Measurements from ENCODE around the gene TNPO2.

TNPO2 gene

GRCh38 chr19:12756150-12756883 lies 32.6 kb upstream of the TNPO2 start:
- Histone ChIP-seq H3K9ac (ENCODE audit: low read depth, low read length) (no peak overlapping the region), H3K27ac (ENCODE audit: low read depth, low read length) (no peak overlapping the region), H3K4me1 (ENCODE audit: insufficient read depth, low read length) (no peaks in the 10 kb centered on the region), H3K27me3 (ENCODE audit: insufficient read depth, low read length) (peaks cover 8% of the 10 kb centered on the region), H3K9me3 (ENCODE audit: insufficient read depth, low read depth, low read length) (no peaks in the 10 kb centered on the region), H3K36me3 (ENCODE audit: insufficient read depth, low read length) (no peaks in the 10 kb centered on the region), H3K4me3 (ENCODE audit: low read length) (no peak overlapping the region)
- WGBS: 89% methylated on average over 19 of the region's 19 CpGs

GRCh38 chr19:12754465-12755196 lies 30.9 kb upstream of the TNPO2 start:
- Histone ChIP-seq H3K4me1 (ENCODE audit: insufficient read depth, low read length) (no peaks in the 10 kb centered on the region), H3K9ac (ENCODE audit: low read depth, low read length) (no peak overlapping the region), H3K9me3 (ENCODE audit: insufficient read depth, low read depth, low read length) (no peaks in the 10 kb centered on the region), H3K27ac (ENCODE audit: low read depth, low read length) (no peak overlapping the region), H3K36me3 (ENCODE audit: insufficient read depth, low read length) (no peaks in the 10 kb centered on the region), H3K27me3 (ENCODE audit: insufficient read depth, low read length) (peaks cover 24% of the 10 kb centered on the region), H3K4me3 (ENCODE audit: low read length) (no peak overlapping the region)
- 88% methylated on average over 50 of the region's 50 CpGs for WGBS

- Histone ChIP-seq H3K27me3 (ENCODE audit: insufficient read depth, low read length) (peaks cover 26% of the 10 kb centered on the region), H3K36me3 (ENCODE audit: insufficient read depth, low read length) (peaks cover 11% of the 10 kb centered on the region), H3K27ac (ENCODE audit: low read depth, low read length) (no peak overlapping the region), H3K4me1 (ENCODE audit: insufficient read depth, low read length) (no peaks in the 10 kb centered on the region), H3K9me3 (ENCODE audit: insufficient read depth, low read depth, low read length) (no peaks in the 10 kb centered on the region), H3K4me3 (ENCODE audit: low read length) (peak overlapping the region; percentile 43), H3K9ac (ENCODE audit: low read depth, low read length) (no peak overlapping the region; the same call in 1 of the 2 replicates)
- WGBS: 75% methylated on average over 21 of the region's 23 CpGs
These were observed 28.5 kb upstream of the TNPO2 start for GRCh38 chr19:12752056-12752781.

GRCh38 chr19:12751635-12752034 lies 27.9 kb upstream of the TNPO2 start, which contains the start of gene BEST2:
Gene BEST2, plus strand, starts transcription at chr19:12751791. Its CDS starts 802 bp downstream, at chr19:12752593.
- peaks cover 15% of the 10 kb centered on the region for H3K36me3 ChIP-seq (ENCODE audit: insufficient read depth, low read length)
- no peak within 1 kb of the TSS for H3K27ac ChIP-seq (ENCODE audit: low read depth, low read length)
- WGBS: 7% methylated on average over 11 of the region's 14 CpGs
- H3K4me3 ChIP-seq (ENCODE audit: low read length): peak within 1 kb of the TSS; percentile 43
- no peak within 1 kb of the TSS; the same call in 1 of the 2 replicates for H3K9ac ChIP-seq (ENCODE audit: low read depth, low read length)
- H3K4me1 ChIP-seq (ENCODE audit: insufficient read depth, low read length): no peaks in the 10 kb centered on the region
- H3K9me3 ChIP-seq (ENCODE audit: insufficient read depth, low read depth, low read length): no peaks in the 10 kb centered on the region
- H3K27me3 ChIP-seq (ENCODE audit: insufficient read depth, low read length): peaks cover 26% of the 10 kb centered on the region

- Histone ChIP-seq H3K27ac (ENCODE audit: low read depth, low read length) (no peak overlapping the region), H3K9me3 (ENCODE audit: insufficient read depth, low read depth, low read length) (no peaks in the 10 kb centered on the region), H3K27me3 (ENCODE audit: insufficient read depth, low read length) (peaks cover 26% of the 10 kb centered on the region), H3K9ac (ENCODE audit: low read depth, low read length) (no peak overlapping the region), H3K4me1 (ENCODE audit: insufficient read depth, low read length) (no peaks in the 10 kb centered on the region), H3K4me3 (ENCODE audit: low read length) (no peak overlapping the region), H3K36me3 (ENCODE audit: insufficient read depth, low read length) (peaks cover 23% of the 10 kb centered on the region)
- 85% methylated on average over 9 of the region's 9 CpGs for WGBS
These were observed 27.1 kb upstream of the TNPO2 start for GRCh38 chr19:12750851-12751250.

GRCh38 chr19:12749938-12750521 lies 26.3 kb upstream of the TNPO2 start:
- Histone ChIP-seq H3K4me1 (ENCODE audit: insufficient read depth, low read length) (no peaks in the 10 kb centered on the region), H3K27me3 (ENCODE audit: insufficient read depth, low read length) (peaks cover 26% of the 10 kb centered on the region), H3K9me3 (ENCODE audit: insufficient read depth, low read depth, low read length) (no peaks in the 10 kb centered on the region), H3K4me3 (ENCODE audit: low read length) (no peak overlapping the region), H3K27ac (ENCODE audit: low read depth, low read length) (no peak overlapping the region), H3K9ac (ENCODE audit: low read depth, low read length) (no peak overlapping the region), H3K36me3 (ENCODE audit: insufficient read depth, low read length) (peaks cover 29% of the 10 kb centered on the region)
- 34% methylated on average over 24 of the region's 24 CpGs for WGBS

- Histone ChIP-seq H3K27ac (ENCODE audit: low read depth, low read length) (no peak overlapping the region), H3K9ac (ENCODE audit: low read depth, low read length) (no peak overlapping the region), H3K4me3 (ENCODE audit: low read length) (no peak overlapping the region), H3K9me3 (ENCODE audit: insufficient read depth, low read depth, low read length) (no peaks in the 10 kb centered on the region), H3K36me3 (ENCODE audit: insufficient read depth, low read length) (peaks cover 36% of the 10 kb centered on the region), H3K27me3 (ENCODE audit: insufficient read depth, low read length) (peaks cover 26% of the 10 kb centered on the region), H3K4me1 (ENCODE audit: insufficient read depth, low read length) (no peaks in the 10 kb centered on the region)
- WGBS: 71% methylated on average over 5 of the region's 6 CpGs
These were observed 24.8 kb upstream of the TNPO2 start for GRCh38 chr19:12748489-12748888.

GRCh38 chr19:12745166-12745897 lies 21.6 kb upstream of the TNPO2 start:
- H3K27ac ChIP-seq (ENCODE audit: low read depth, low read length): no peak overlapping the region
- peaks cover 9% of the 10 kb centered on the region for H3K27me3 ChIP-seq (ENCODE audit: insufficient read depth, low read length)
- no peaks in the 10 kb centered on the region for H3K9me3 ChIP-seq (ENCODE audit: insufficient read depth, low read depth, low read length)
- WGBS: 93% methylated on average over 22 of the region's 22 CpGs
- H3K4me1 ChIP-seq (ENCODE audit: insufficient read depth, low read length): no peaks in the 10 kb centered on the region
- H3K9ac ChIP-seq (ENCODE audit: low read depth, low read length): no peak overlapping the region
- H3K4me3 ChIP-seq (ENCODE audit: low read length): no peak overlapping the region
- peaks cover 40% of the 10 kb centered on the region for H3K36me3 ChIP-seq (ENCODE audit: insufficient read depth, low read length)

- peaks cover 4% of the 10 kb centered on the region; the same call in 1 of the 2 replicates for H3K4me1 ChIP-seq (ENCODE audit: insufficient read depth, low read length)
- peak overlapping the region; percentile 81 for H3K4me3 ChIP-seq (ENCODE audit: low read length)
- H3K9me3 ChIP-seq (ENCODE audit: insufficient read depth, low read depth, low read length): no peaks in the 10 kb centered on the region
- H3K36me3 ChIP-seq (ENCODE audit: insufficient read depth, low read length): peaks cover 21% of the 10 kb centered on the region
- WGBS: 19% methylated on average over 13 of the region's 13 CpGs
- H3K27ac ChIP-seq (ENCODE audit: low read depth, low read length): peak overlapping the region; percentile 89
- H3K9ac ChIP-seq (ENCODE audit: low read depth, low read length): peak overlapping the region; percentile 84
- H3K27me3 ChIP-seq (ENCODE audit: insufficient read depth, low read length): no peaks in the 10 kb centered on the region
These were observed 14.2 kb upstream of the TNPO2 start for GRCh38 chr19:12737835-12738351.
